HepG2 (cell line): ENCODE results near the gene LYSMD3. TPM values are rescaled to one million over a fixed set of nuclear protein-coding genes. Genes with fewer than 3 reads are reported as not detected.
A peak's percentile ranks its signal among the peaks of the same experiment; 100 is the strongest.

Experiments used
- EEA1 ChIP-seq: sonication (generic); formaldehyde crosslinking; IDR thresholded peaks from 2 replicates; pipeline ENCODE4 v1.5.1; 2020; ENCODE audit warnings: mild to moderate bottlenecking, missing genetic modification reagents, borderline replicate concordance
- KLF16 ChIP-seq, 2 experiments: sonication (generic) in 1 of 2; formaldehyde crosslinking in 1 of 2; IDR thresholded peaks; 2 replicates each; pipeline versions ENCODE4 v1.6.1 to v1.8.0; 2016 to 2023; ENCODE audit warnings: missing genetic modification reagents in 2 of 2, missing compliant biosample characterization in 1 of 2
- POLR2AphosphoS5 ChIP-seq: IDR thresholded peaks from 2 replicates; pipeline ENCODE4 v1.6.1; 2012; ENCODE audit warnings: low read depth, low read length
- RAD21 ChIP-seq: fragments of 450-650 bp; formaldehyde crosslinking; IDR thresholded peaks from 2 replicates; pipeline ENCODE4 v1.5.0; 2020; ENCODE audit warnings: mild to moderate bottlenecking
- TBP ChIP-seq: sonication (generic); formaldehyde crosslinking; IDR thresholded peaks from 2 replicates; pipeline ENCODE4 v1.5.0; 2020; ENCODE audit warnings: missing genetic modification reagents
- XRCC5 ChIP-seq: fragments of 200-400 bp; formaldehyde crosslinking; optimal IDR thresholded peaks from 2 replicates; pipeline ENCODE3; 2017; ENCODE audit warnings: mild to moderate bottlenecking, low read length
- ZHX2 ChIP-seq, 2 experiments: sonication (generic) in 1 of 2; formaldehyde crosslinking in 1 of 2; IDR thresholded peaks; 2 replicates each; pipeline versions ENCODE4 v1.6.1 to v1.9.0; 2014 to 2022; ENCODE audit warnings: antibody characterized with exemption in 1 of 2, borderline replicate concordance in 1 of 2, inconsistent platforms in 1 of 2, low read depth in 1 of 2, missing genetic modification reagents in 1 of 2
- ZNF101 ChIP-seq: sonication (generic); formaldehyde crosslinking; IDR thresholded peaks from 2 replicates; pipeline ENCODE4 v1.4.0; 2020; ENCODE audit warnings: mild to moderate bottlenecking, low read depth, missing genetic modification reagents, borderline replicate concordance
- ZNF234 ChIP-seq: sonication (generic); formaldehyde crosslinking; conservative IDR thresholded peaks from 2 replicates; pipeline ENCODE4 v1.5.1; 2020; ENCODE audit warnings: mild to moderate bottlenecking, missing genetic modification reagents
- ZNF580 ChIP-seq: IDR thresholded peaks from 2 replicates; pipeline ENCODE4 v1.6.1; 2016; ENCODE audit warnings: low read depth, borderline replicate concordance
- ZNF670 ChIP-seq: sonication (generic); formaldehyde crosslinking; IDR thresholded peaks from 2 replicates; pipeline ENCODE4 v1.8.0; 2022; ENCODE audit warnings: mild to moderate bottlenecking, missing genetic modification reagents, borderline replicate concordance
- polyA plus RNA-seq, 8 experiments: library from polyadenylated mRNA; depleted of rRNA in 3 of 8; stranded (reverse) in 7 of 8; unstranded in 1 of 8; fragments of >200 nt; fragmentation: Illumina TruSeq in 4 of 8; extraction: Trizol in 4 of 8; gene quantifications; 2 replicates each; pipeline versions ENCODE4 v1.2.1 to v1.2.3, GENCODE V29; 2011 to 2016; ENCODE audit warnings: low read depth in 4 of 8, missing spikeins in 1 of 8, mixed read lengths in 1 of 8; ENCODE audit not compliant: insufficient read depth in 1 of 8
- total RNA-seq, 5 experiments: library from RNA; depleted of rRNA; stranded (reverse); fragments of >200 nt; fragmentation: Illumina TruSeq; extraction: Trizol; gene quantifications; 2 replicates each; pipeline ENCODE4 v1.2.3, GENCODE V29; 2016; ENCODE audit warnings: low read depth in 1 of 5
- TF ChIP-seq, protein P1 (sequence below): sonication (generic); formaldehyde crosslinking; IDR thresholded peaks from 2 replicates; pipeline ENCODE4 v1.5.0; 2020; ENCODE audit warnings: mild to moderate bottlenecking, missing genetic modification reagents
- TF ChIP-seq, protein P2 (sequence below): sonication (generic); formaldehyde crosslinking; IDR thresholded peaks from 2 replicates; pipeline ENCODE4 v1.5.1; 2020; ENCODE audit warnings: missing genetic modification reagents, mild to moderate bottlenecking, borderline replicate concordance

LYSMD3 gene
- total and polyA plus RNA-seq, 2 of the 13 experiments (the other 11 are each of a cell fraction or from before 2014, with no cell fraction given): 9.1 to 13.8 TPM

- peak; percentile 88 for TF ChIP-seq ZHX2 (IDR thresholded peaks at IDR 0.05; ENCODE audit: low read depth)
- TF ChIP-seq ZHX2 (CRISPR knock-in tag; IDR thresholded peaks at IDR 0.05; ENCODE audit: borderline replicate concordance): no peak
- TF ChIP-seq XRCC5: peak; percentile 48
- TF ChIP-seq, protein P1, sequence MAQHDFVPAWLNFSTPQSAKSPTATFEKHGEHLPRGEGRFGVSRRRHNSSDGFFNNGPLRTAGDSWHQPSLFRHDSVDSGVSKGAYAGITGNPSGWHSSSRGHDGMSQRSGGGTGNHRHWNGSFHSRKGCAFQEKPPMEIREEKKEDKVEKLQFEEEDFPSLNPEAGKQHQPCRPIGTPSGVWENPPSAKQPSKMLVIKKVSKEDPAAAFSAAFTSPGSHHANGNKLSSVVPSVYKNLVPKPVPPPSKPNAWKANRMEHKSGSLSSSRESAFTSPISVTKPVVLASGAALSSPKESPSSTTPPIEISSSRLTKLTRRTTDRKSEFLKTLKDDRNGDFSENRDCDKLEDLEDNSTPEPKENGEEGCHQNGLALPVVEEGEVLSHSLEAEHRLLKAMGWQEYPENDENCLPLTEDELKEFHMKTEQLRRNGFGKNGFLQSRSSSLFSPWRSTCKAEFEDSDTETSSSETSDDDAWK (CRISPR knock-in tag): no peak
- peak; percentile 88 for TF ChIP-seq POLR2AphosphoS5
- TF ChIP-seq RAD21: peak; percentile 40; the same call in 1 of the 2 replicates
- no peak; a peak in 1 of 4 replicates for TF ChIP-seq KLF16 (CRISPR knock-in tag; IDR thresholded peaks at IDR 0.05)
- 0 out of 2 replicates have a peak, but pooled peaks have one; percentile 79 for TF ChIP-seq EEA1 (CRISPR knock-in tag)
- peak; percentile 69; the same call in 1 of the 2 replicates for TF ChIP-seq ZNF580
- no peak for TF ChIP-seq ZNF101 (CRISPR knock-in tag)
- no peak for TF ChIP-seq ZNF670 (CRISPR knock-in tag)
- TF ChIP-seq, protein P2, sequence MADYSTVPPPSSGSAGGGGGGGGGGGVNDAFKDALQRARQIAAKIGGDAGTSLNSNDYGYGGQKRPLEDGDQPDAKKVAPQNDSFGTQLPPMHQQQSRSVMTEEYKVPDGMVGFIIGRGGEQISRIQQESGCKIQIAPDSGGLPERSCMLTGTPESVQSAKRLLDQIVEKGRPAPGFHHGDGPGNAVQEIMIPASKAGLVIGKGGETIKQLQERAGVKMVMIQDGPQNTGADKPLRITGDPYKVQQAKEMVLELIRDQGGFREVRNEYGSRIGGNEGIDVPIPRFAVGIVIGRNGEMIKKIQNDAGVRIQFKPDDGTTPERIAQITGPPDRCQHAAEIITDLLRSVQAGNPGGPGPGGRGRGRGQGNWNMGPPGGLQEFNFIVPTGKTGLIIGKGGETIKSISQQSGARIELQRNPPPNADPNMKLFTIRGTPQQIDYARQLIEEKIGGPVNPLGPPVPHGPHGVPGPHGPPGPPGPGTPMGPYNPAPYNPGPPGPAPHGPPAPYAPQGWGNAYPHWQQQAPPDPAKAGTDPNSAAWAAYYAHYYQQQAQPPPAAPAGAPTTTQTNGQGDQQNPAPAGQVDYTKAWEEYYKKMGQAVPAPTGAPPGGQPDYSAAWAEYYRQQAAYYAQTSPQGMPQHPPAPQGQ (CRISPR knock-in tag): no peak
- no peak for TF ChIP-seq TBP
- TF ChIP-seq ZNF234 (CRISPR knock-in tag): no peak
These were observed at the start of gene LYSMD3 (continued) for GRCh38 chr5:90529194-90529938.
